Nephron progenitor cell (in vitro differentiated cells): ENCODE results near the gene FBXL7.

Source experiments
- DNase-seq: peaks from one replicate; pipeline ENCODE4 v3.0.0; 2021
- H3K27ac Mint-ChIP-seq: 2 replicates; pipeline ENCODE4 v1.8.0; 2021; ENCODE audit warnings: mild to moderate bottlenecking, moderate library complexity, mixed read lengths
- H3K27me3 Mint-ChIP-seq: 2 replicates; pipeline ENCODE4 v1.8.0; 2021; ENCODE audit warnings: mild to moderate bottlenecking, low read depth, mixed read lengths; ENCODE audit not compliant: poor library complexity
- H3K36me3 Mint-ChIP-seq: 2 replicates; pipeline ENCODE4 v1.8.0; 2021; ENCODE audit warnings: low read depth, mixed read lengths
- H3K4me1 Mint-ChIP-seq: 2 replicates; pipeline ENCODE4 v1.8.0; 2021; ENCODE audit warnings: mixed read lengths
- H3K4me3 Mint-ChIP-seq: 2 replicates; pipeline ENCODE4 v1.8.0; 2021; ENCODE audit warnings: mild to moderate bottlenecking, moderate library complexity, mixed read lengths
- H3K9me3 Mint-ChIP-seq: 2 replicates; pipeline ENCODE4 v1.8.0; 2021; ENCODE audit warnings: mild to moderate bottlenecking, moderate library complexity, mixed read lengths
- CTCF ChIP-seq: fragments of 200-600 bp; sonication (generic); IDR thresholded peaks from 2 replicates; pipeline ENCODE4 v1.5.0; 2021; ENCODE audit warnings: antibody characterized with exemption

The FBXL7 gene

GRCh38 chr5:15808577-15808976, 308.6 kb downstream of the FBXL7 start:
- no peak overlapping the region for H3K4me3 Mint-ChIP-seq
- no peak overlapping the region for H3K27ac Mint-ChIP-seq
- TF ChIP-seq CTCF = no peak
- H3K36me3 Mint-ChIP-seq = peaks cover 17% of the 10 kb centered on the region
- H3K9me3 Mint-ChIP-seq = peaks cover 48% of the 10 kb centered on the region
- no peak for DNase-seq
- H3K4me1 Mint-ChIP-seq = no peaks in the 10 kb centered on the region
- H3K27me3 Mint-ChIP-seq = no peaks in the 10 kb centered on the region

- TF ChIP-seq CTCF = no peak
- Mint-ChIP-seq H3K27me3 (no peaks in the 10 kb centered on the region), H3K4me1 (no peaks in the 10 kb centered on the region), H3K27ac (no peak overlapping the region), H3K4me3 (no peak overlapping the region), H3K36me3 (peaks cover 10% of the 10 kb centered on the region), H3K9me3 (peaks cover 20% of the 10 kb centered on the region)
- no peak for DNase-seq
Observed at GRCh38 chr5:15819617-15820016, 319.6 kb downstream of the FBXL7 start.

- Mint-ChIP-seq H3K36me3 (peaks cover 6% of the 10 kb centered on the region), H3K4me1 (no peaks in the 10 kb centered on the region), H3K4me3 (no peak overlapping the region), H3K27me3 (no peaks in the 10 kb centered on the region), H3K9me3 (peaks cover 13% of the 10 kb centered on the region), H3K27ac (no peak overlapping the region)
- no peak for TF ChIP-seq CTCF
- DNase-seq = no peak
Observed at GRCh38 chr5:15821506-15821905, 321.5 kb downstream of the FBXL7 start.

- H3K27me3 Mint-ChIP-seq = no peaks in the 10 kb centered on the region
- no peak for TF ChIP-seq CTCF
- H3K36me3 Mint-ChIP-seq = no peaks in the 10 kb centered on the region
- H3K9me3 Mint-ChIP-seq = no peaks in the 10 kb centered on the region
- H3K4me1 Mint-ChIP-seq = no peaks in the 10 kb centered on the region
- no peak overlapping the region for H3K4me3 Mint-ChIP-seq
- no peak overlapping the region for H3K27ac Mint-ChIP-seq
- no peak for DNase-seq
Observed at GRCh38 chr5:15823398-15823797, 323.4 kb downstream of the FBXL7 start.

- no peaks in the 10 kb centered on the region for H3K36me3 Mint-ChIP-seq
- H3K27ac Mint-ChIP-seq = no peak overlapping the region
- no peaks in the 10 kb centered on the region for H3K27me3 Mint-ChIP-seq
- TF ChIP-seq CTCF = no peak
- H3K9me3 Mint-ChIP-seq = no peaks in the 10 kb centered on the region
- no peaks in the 10 kb centered on the region for H3K4me1 Mint-ChIP-seq
- no peak for DNase-seq
- H3K4me3 Mint-ChIP-seq = no peak overlapping the region
Observed at GRCh38 chr5:15827741-15828140, 327.8 kb downstream of the FBXL7 start.

GRCh38 chr5:15831408-15831807, 331.4 kb downstream of the FBXL7 start:
- Mint-ChIP-seq H3K36me3 (no peaks in the 10 kb centered on the region), H3K27me3 (no peaks in the 10 kb centered on the region), H3K9me3 (no peaks in the 10 kb centered on the region), H3K4me1 (no peaks in the 10 kb centered on the region), H3K4me3 (no peak overlapping the region), H3K27ac (no peak overlapping the region)
- no peak for TF ChIP-seq CTCF
- DNase-seq = no peak
